Measurements from ENCODE around the gene GTPBP10.

The GTPBP10 gene

DNA sequence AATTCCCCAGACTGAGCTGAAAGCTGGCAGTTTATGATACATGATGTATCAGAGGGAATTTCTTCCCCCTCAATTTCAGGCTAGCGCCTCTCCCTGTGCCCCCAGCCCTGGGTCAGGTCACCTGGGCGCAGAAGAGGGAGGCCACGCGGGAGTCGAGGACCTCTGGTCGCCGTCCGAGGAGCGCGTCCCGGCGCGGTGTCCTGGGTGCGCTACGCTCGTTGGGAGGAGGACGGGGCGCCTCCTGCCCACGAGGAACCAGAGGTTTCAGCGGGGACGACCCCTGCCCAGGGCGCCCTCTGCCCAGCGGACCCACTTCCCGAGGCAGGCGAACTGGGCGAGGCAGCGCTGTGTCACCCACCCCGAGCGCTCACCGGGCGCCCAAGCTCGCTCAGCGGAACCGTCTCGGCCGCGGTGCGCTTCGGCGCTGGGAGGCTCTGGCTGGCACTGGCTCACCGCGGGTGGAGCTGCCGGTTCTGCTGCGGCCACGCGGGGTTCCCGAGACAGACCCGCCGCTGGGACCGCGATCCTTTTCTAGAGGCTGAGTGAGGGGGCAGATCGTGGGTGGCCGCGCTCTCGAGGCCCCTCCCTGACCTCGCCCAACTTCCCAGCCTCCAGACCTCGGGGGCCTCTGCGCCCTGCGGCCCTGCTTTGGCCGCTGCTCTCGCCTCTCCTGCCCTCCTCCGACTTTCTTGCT is 25.6 kb upstream of the GTPBP10 start, which contains the start of gene FAM237B:
TSS of gene FAM237B (minus strand) at position 504 of the 694 bp plus-strand sequence. CDS start 1,556 bp downstream, outside the sequence.
- ATAC-seq = peak; percentile 97
- TF ChIP-seq, protein P1, sequence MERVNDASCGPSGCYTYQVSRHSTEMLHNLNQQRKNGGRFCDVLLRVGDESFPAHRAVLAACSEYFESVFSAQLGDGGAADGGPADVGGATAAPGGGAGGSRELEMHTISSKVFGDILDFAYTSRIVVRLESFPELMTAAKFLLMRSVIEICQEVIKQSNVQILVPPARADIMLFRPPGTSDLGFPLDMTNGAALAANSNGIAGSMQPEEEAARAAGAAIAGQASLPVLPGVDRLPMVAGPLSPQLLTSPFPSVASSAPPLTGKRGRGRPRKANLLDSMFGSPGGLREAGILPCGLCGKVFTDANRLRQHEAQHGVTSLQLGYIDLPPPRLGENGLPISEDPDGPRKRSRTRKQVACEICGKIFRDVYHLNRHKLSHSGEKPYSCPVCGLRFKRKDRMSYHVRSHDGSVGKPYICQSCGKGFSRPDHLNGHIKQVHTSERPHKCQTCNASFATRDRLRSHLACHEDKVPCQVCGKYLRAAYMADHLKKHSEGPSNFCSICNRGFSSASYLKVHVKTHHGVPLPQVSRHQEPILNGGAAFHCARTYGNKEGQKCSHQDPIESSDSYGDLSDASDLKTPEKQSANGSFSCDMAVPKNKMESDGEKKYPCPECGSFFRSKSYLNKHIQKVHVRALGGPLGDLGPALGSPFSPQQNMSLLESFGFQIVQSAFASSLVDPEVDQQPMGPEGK (CRISPR knock-in tag; IDR thresholded peaks at IDR 0.05; ENCODE audit: borderline replicate concordance) = no peak
- TF ChIP-seq CSDC2 (CRISPR knock-in tag; IDR thresholded peaks at IDR 0.05) (no peak), ZNF8 (CRISPR knock-in tag; IDR thresholded peaks at IDR 0.05) (no peak), ZNF565 (CRISPR knock-in tag; conservative IDR thresholded peaks at IDR 0.05; ENCODE audit: low read depth) (no peak), RARB (CRISPR knock-in tag; IDR thresholded peaks at IDR 0.05) (no peak), SNAI2 (CRISPR knock-in tag; IDR thresholded peaks at IDR 0.05) (no peak), TOX (CRISPR knock-in tag; IDR thresholded peaks at IDR 0.05; ENCODE audit: borderline replicate concordance) (no peak), OSR1 (CRISPR knock-in tag; IDR thresholded peaks at IDR 0.05) (no peak), ZFP30 (CRISPR knock-in tag; IDR thresholded peaks at IDR 0.05) (no peak), TCF4 (CRISPR knock-in tag; IDR thresholded peaks at IDR 0.05; ENCODE audit: borderline replicate concordance) (no peak), ZFP3 (CRISPR knock-in tag; IDR thresholded peaks at IDR 0.05) (no peak), ZC3H10 (CRISPR knock-in tag; IDR thresholded peaks at IDR 0.05) (no peak), ARNTL (CRISPR knock-in tag; IDR thresholded peaks at IDR 0.05; ENCODE audit: borderline replicate concordance, low read depth) (no peak), ISL1 (CRISPR knock-in tag; IDR thresholded peaks at IDR 0.05) (no peak), ZNF70 (CRISPR knock-in tag; IDR thresholded peaks at IDR 0.05) (no peak), CREB5 (CRISPR knock-in tag; IDR thresholded peaks at IDR 0.05; ENCODE audit: low read depth) (no peak), ESRRG (CRISPR knock-in tag; IDR thresholded peaks at IDR 0.05) (no peak), BACH2 (CRISPR knock-in tag; IDR thresholded peaks at IDR 0.05; ENCODE audit: borderline replicate concordance) (no peak)
- TF ChIP-seq, protein P2, sequence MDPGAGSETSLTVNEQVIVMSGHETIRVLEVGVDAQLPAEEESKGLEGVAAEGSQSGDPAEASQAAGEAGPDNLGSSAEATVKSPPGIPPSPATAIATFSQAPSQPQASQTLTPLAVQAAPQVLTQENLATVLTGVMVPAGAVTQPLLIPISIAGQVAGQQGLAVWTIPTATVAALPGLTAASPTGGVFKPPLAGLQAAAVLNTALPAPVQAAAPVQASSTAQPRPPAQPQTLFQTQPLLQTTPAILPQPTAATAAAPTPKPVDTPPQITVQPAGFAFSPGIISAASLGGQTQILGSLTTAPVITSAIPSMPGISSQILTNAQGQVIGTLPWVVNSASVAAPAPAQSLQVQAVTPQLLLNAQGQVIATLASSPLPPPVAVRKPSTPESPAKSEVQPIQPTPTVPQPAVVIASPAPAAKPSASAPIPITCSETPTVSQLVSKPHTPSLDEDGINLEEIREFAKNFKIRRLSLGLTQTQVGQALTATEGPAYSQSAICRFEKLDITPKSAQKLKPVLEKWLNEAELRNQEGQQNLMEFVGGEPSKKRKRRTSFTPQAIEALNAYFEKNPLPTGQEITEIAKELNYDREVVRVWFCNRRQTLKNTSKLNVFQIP (CRISPR knock-in tag; IDR thresholded peaks at IDR 0.05; ENCODE audit: borderline replicate concordance, low read depth) = no peak
- TF ChIP-seq, protein P3, sequence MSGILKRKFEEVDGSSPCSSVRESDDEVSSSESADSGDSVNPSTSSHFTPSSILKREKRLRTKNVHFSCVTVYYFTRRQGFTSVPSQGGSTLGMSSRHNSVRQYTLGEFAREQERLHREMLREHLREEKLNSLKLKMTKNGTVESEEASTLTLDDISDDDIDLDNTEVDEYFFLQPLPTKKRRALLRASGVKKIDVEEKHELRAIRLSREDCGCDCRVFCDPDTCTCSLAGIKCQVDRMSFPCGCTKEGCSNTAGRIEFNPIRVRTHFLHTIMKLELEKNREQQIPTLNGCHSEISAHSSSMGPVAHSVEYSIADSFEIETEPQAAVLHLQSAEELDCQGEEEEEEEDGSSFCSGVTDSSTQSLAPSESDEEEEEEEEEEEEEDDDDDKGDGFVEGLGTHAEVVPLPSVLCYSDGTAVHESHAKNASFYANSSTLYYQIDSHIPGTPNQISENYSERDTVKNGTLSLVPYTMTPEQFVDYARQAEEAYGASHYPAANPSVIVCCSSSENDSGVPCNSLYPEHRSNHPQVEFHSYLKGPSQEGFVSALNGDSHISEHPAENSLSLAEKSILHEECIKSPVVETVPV (CRISPR knock-in tag; IDR thresholded peaks at IDR 0.05) = no peak

- no peak for ATAC-seq
- TF ChIP-seq, protein P2 (CRISPR knock-in tag; IDR thresholded peaks at IDR 0.05; ENCODE audit: borderline replicate concordance, low read depth) = no peak
- no peak for TF ChIP-seq OSR1 (CRISPR knock-in tag; IDR thresholded peaks at IDR 0.05)
- TF ChIP-seq, protein P3 (CRISPR knock-in tag; IDR thresholded peaks at IDR 0.05) = no peak
- TF ChIP-seq, protein P1 (CRISPR knock-in tag; IDR thresholded peaks at IDR 0.05; ENCODE audit: borderline replicate concordance) = no peak
- no peak for TF ChIP-seq SNAI2 (CRISPR knock-in tag; IDR thresholded peaks at IDR 0.05)
- no peak for TF ChIP-seq ISL1 (CRISPR knock-in tag; IDR thresholded peaks at IDR 0.05)
- TF ChIP-seq RARB (CRISPR knock-in tag; IDR thresholded peaks at IDR 0.05) = no peak
- no peak for TF ChIP-seq PPARA (CRISPR knock-in tag; IDR thresholded peaks at IDR 0.05; ENCODE audit: borderline replicate concordance)
- TF ChIP-seq ZNF8 (CRISPR knock-in tag; IDR thresholded peaks at IDR 0.05) = no peak
- no peak for TF ChIP-seq TCF4 (CRISPR knock-in tag; IDR thresholded peaks at IDR 0.05; ENCODE audit: borderline replicate concordance)
- no peak for TF ChIP-seq CSDC2 (CRISPR knock-in tag; IDR thresholded peaks at IDR 0.05)
- TF ChIP-seq ZFP3 (CRISPR knock-in tag; IDR thresholded peaks at IDR 0.05) = no peak
- no peak for TF ChIP-seq ZNF70 (CRISPR knock-in tag; IDR thresholded peaks at IDR 0.05)
- no peak for TF ChIP-seq ARNTL (CRISPR knock-in tag; IDR thresholded peaks at IDR 0.05; ENCODE audit: borderline replicate concordance, low read depth)
- TF ChIP-seq, protein P4, sequence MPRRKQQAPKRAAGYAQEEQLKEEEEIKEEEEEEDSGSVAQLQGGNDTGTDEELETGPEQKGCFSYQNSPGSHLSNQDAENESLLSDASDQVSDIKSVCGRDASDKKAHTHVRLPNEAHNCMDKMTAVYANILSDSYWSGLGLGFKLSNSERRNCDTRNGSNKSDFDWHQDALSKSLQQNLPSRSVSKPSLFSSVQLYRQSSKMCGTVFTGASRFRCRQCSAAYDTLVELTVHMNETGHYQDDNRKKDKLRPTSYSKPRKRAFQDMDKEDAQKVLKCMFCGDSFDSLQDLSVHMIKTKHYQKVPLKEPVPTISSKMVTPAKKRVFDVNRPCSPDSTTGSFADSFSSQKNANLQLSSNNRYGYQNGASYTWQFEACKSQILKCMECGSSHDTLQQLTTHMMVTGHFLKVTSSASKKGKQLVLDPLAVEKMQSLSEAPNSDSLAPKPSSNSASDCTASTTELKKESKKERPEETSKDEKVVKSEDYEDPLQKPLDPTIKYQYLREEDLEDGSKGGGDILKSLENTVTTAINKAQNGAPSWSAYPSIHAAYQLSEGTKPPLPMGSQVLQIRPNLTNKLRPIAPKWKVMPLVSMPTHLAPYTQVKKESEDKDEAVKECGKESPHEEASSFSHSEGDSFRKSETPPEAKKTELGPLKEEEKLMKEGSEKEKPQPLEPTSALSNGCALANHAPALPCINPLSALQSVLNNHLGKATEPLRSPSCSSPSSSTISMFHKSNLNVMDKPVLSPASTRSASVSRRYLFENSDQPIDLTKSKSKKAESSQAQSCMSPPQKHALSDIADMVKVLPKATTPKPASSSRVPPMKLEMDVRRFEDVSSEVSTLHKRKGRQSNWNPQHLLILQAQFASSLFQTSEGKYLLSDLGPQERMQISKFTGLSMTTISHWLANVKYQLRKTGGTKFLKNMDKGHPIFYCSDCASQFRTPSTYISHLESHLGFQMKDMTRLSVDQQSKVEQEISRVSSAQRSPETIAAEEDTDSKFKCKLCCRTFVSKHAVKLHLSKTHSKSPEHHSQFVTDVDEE (CRISPR knock-in tag; IDR thresholded peaks at IDR 0.05) = no peak
Observed at GRCh38 chr7:90322837-90323236, 23.7 kb upstream of the GTPBP10 start.

Data from SK-N-SH treated with all-trans-retinoic acid at 6 μM for 48 hours (cell line).